ACHN (cell line): ENCODE results near the gene UNC45A.

ENCODE experiments used
- DNase-seq: peaks from one replicate; pipeline ENCODE4 v3.0.0-alpha.2; 2015
- in situ Hi-C: cut with HindIII; loops from 2 replicates; pipeline ENCODE4 v1.10.0; 2017; ENCODE audit warnings: low sequenced_read_pairs, low pct_ligation_motif_present, low pct_unique_long_range_greater_than_20kb

UNC45A gene

GRCh38 chr15:90982135-90982534, 47.0 kb downstream of the UNC45A start:
- in situ Hi-C loops = no loop called here
- no peak for DNase-seq

- DNase-seq = no peak
- in situ Hi-C loops = no loop called here
These were observed 51.9 kb downstream of the UNC45A start for GRCh38 chr15:90986790-90987507.

GRCh38 chr15:90987561-90988141, 52.6 kb downstream of the UNC45A start:
- no peak for DNase-seq
- in situ Hi-C loops = no loop called here

- DNase-seq = no peak
- in situ Hi-C loops = no loop called here
These were observed 53.2 kb downstream of the UNC45A start for GRCh38 chr15:90988296-90988695.

GRCh38 chr15:90989040-90989768, 54.1 kb downstream of the UNC45A start:
- in situ Hi-C loops = no loop called here
- no peak for DNase-seq

- in situ Hi-C loops = no loop called here
- no peak for DNase-seq
These were observed 55.4 kb downstream of the UNC45A start for GRCh38 chr15:90990446-90990845.

GRCh38 chr15:90991587-90992285, 56.7 kb downstream of the UNC45A start:
- no peak for DNase-seq
- in situ Hi-C loops = no loop called here

- no peak for DNase-seq
- in situ Hi-C loops = no loop called here
These were observed 59.0 kb downstream of the UNC45A start for GRCh38 chr15:90994059-90994416.

- DNase-seq = peak; percentile 97
- in situ Hi-C loops = no loop called here
These were observed 59.6 kb downstream of the UNC45A start, which contains the start of gene PRC1 for GRCh38 chr15:90994417-90995311. TSS of gene PRC1 (minus strand) at chr15:90994535. CDS start at chr15:90994417, 118 bp downstream.

GRCh38 chr15:90998737-90999136, 63.7 kb downstream of the UNC45A start:
- in situ Hi-C loops = no loop called here
- DNase-seq = no peak

- DNase-seq = no peak
- in situ Hi-C loops = no loop called here
These were observed 66.1 kb downstream of the UNC45A start for GRCh38 chr15:91001209-91001608.
